ENCODE measurements around the gene MUC6.

GRCh38 chr11:1013631-1013935 is 22.9 kb downstream of the MUC6 start:
- TF ChIP-seq TCF4 (CRISPR knock-in tag; IDR thresholded peaks at IDR 0.05; ENCODE audit: borderline replicate concordance) = no peak
- TF ChIP-seq PATZ1 (CRISPR knock-in tag; IDR thresholded peaks at IDR 0.05; ENCODE audit: borderline replicate concordance) = no peak
- no peak for TF ChIP-seq ZFP3 (CRISPR knock-in tag; IDR thresholded peaks at IDR 0.05)
- no peak for TF ChIP-seq ZNF565 (CRISPR knock-in tag; conservative IDR thresholded peaks at IDR 0.05; ENCODE audit: low read depth)
- no peak for TF ChIP-seq ISL1 (CRISPR knock-in tag; IDR thresholded peaks at IDR 0.05)
- TF ChIP-seq ZNF70 (CRISPR knock-in tag; IDR thresholded peaks at IDR 0.05) = no peak
- no peak for TF ChIP-seq CSRNP3 (CRISPR knock-in tag; IDR thresholded peaks at IDR 0.05)
- TF ChIP-seq CSDC2 (CRISPR knock-in tag; IDR thresholded peaks at IDR 0.05) = no peak
- TF ChIP-seq OSR1 (CRISPR knock-in tag; IDR thresholded peaks at IDR 0.05) = no peak

All from SK-N-SH treated with all-trans-retinoic acid at 6 μM for 48 hours (cell line).